Activated T-helper 17 cell treated with anti-CD3 and anti-CD28 coated beads, Interleukin-2, amount 50 U/mL, for 72 hours (primary cell): ENCODE data around the gene ENTPD5. TPM values are rescaled to one million over a fixed set of nuclear protein-coding genes. Genes with fewer than 3 reads are reported as not detected.
A peak's percentile ranks its signal among the peaks of the same experiment; 100 is the strongest.
"Not testable (repeated sequence)": the region's sequence is repeated elsewhere in the genome, so short reads cannot be mapped to it uniquely, and the experiment has no call there.

ENCODE experiments used
- ATAC-seq: fragments of 150-1000 bp; cut with Tn5 transposase; replicated peaks from 2 replicates; pipeline ENCODE4 v1.10.0; 2021; ENCODE audit warnings: mild to moderate bottlenecking, moderate library complexity
- H3K27ac Mint-ChIP-seq: one replicate; pipeline ENCODE4 v1.8.0; 2022; ENCODE audit warnings: mixed read lengths
- H3K27me3 Mint-ChIP-seq: one replicate; pipeline ENCODE4 v1.8.0; 2022; ENCODE audit warnings: mixed read lengths
- H3K36me3 Mint-ChIP-seq: one replicate; pipeline ENCODE4 v1.8.0; 2022; ENCODE audit warnings: low read depth, mild to moderate bottlenecking, mixed read lengths
- H3K4me1 Mint-ChIP-seq: one replicate; pipeline ENCODE4 v1.8.0; 2022; ENCODE audit warnings: mixed read lengths
- H3K4me3 Mint-ChIP-seq: one replicate; pipeline ENCODE4 v1.8.0; 2022; ENCODE audit warnings: mild to moderate bottlenecking, mixed read lengths
- H3K9me3 Mint-ChIP-seq: one replicate; pipeline ENCODE4 v1.8.0; 2022; ENCODE audit warnings: mixed read lengths
- total RNA-seq, 2 donors: library from RNA; stranded (reverse); gene quantifications; one replicate each; pipeline ENCODE4 v1.2.3, GENCODE V29; 2022

ENTPD5 gene
- total RNA-seq, 2 donors from 2014 or later = 5.6 to 10.4 TPM

DNA sequence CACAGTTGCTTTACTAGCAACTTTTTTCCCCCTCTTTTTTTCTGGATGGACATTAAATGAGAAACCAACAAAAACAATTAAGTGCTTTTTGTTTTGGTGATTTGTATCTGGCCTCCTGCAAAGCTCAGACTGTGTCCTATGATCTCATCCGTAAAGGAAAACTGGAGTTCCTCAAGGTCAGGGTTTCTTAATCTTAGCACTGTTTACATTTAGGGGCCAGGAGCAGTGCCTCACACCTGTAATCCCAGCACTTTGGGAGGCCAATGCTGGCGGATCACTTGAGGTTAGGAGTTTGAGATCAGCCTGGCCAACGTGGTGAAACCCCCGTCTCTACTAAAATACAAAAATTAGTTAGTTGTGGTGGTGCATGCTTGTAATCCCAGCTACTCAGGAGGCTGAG lies 28.0 kb downstream of the ENTPD5 start:
- Mint-ChIP-seq H3K27ac (no peak overlapping the region), H3K36me3 (peaks cover 17% of the 10 kb centered on the region), H3K9me3 (no peaks in the 10 kb centered on the region), H3K4me1 (no peaks in the 10 kb centered on the region), H3K27me3 (no peaks in the 10 kb centered on the region), H3K4me3 (no peak overlapping the region)
- no peak for ATAC-seq

DNA sequence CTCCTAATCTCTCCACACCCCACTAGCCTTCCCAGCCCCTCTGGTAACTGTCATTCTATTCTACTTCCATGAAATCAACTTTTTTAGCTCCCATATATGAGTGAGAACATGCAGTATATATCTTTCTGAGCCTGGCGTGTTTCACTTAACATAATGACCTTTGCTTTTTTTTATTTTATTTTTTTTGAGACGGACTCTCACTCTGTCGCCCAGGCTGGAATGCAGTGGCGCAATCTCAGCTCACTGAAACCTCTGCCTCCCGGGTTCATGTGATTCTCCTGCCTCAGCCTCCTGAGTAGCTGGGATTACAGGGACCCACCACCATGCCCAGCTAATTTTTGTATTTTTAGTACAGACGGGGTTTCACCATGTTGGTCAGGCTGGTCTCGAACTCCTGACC lies 30.4 kb downstream of the ENTPD5 start:
- not testable (repeated sequence) for H3K9me3 Mint-ChIP-seq, H3K4me3 Mint-ChIP-seq, ATAC-seq, H3K27me3 Mint-ChIP-seq, H3K27ac Mint-ChIP-seq, H3K4me1 Mint-ChIP-seq
- H3K36me3 Mint-ChIP-seq = peaks cover 28% of the 10 kb centered on the region

DNA sequence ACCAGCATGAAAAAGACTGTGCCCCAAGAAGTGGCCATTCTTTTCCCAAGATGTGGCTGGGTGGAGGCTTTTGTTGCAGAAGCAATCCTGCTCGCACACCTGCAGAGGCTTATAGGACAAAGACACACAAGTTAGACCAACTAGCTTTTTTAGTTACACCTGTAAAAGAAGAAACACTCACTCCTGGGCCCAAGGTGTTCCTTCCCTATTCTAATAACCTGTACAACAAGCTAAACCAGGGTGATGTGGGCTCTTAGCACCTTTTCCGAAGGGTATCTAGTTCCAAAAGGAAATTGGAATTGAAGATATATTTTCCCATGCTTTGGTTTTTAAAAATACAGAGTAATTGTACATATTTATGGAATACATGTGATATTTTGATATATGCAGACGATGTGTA lies 31.0 kb downstream of the ENTPD5 start:
- ATAC-seq = no peak
- Mint-ChIP-seq H3K4me3 (no peak overlapping the region), H3K27ac (no peak overlapping the region), H3K27me3 (no peaks in the 10 kb centered on the region), H3K9me3 (no peaks in the 10 kb centered on the region), H3K36me3 (peaks cover 28% of the 10 kb centered on the region), H3K4me1 (no peaks in the 10 kb centered on the region)

DNA sequence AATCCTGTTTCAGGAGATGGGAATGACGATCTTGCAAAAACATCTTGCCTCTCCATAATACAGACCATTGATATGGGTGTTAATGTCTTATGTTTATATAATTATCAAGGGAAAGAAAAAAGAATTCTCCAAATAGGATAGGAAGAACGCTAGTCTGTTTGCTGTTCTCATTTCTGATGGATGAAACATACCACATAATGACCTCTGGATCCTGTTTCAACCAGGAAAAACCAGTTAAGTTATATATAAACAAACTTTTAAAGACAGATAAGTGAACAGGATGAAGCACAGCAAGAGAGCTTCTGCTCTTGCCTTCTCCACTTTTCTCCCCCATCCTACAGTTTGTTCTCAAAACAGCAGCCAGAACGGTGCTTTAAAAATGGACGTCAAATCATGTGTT lies 41.2 kb downstream of the ENTPD5 start:
- Mint-ChIP-seq H3K27me3 (no peaks in the 10 kb centered on the region), H3K4me3 (no peak overlapping the region), H3K4me1 (no peaks in the 10 kb centered on the region), H3K9me3 (no peaks in the 10 kb centered on the region), H3K27ac (no peak overlapping the region), H3K36me3 (peaks cover 8% of the 10 kb centered on the region)
- no peak for ATAC-seq

GRCh38 chr14:73976125-73976524 lies 43.0 kb downstream of the ENTPD5 start:
- H3K36me3 Mint-ChIP-seq = peaks cover 17% of the 10 kb centered on the region
- ATAC-seq = no peak
- H3K27me3 Mint-ChIP-seq = no peaks in the 10 kb centered on the region
- no peaks in the 10 kb centered on the region for H3K4me1 Mint-ChIP-seq
- no peaks in the 10 kb centered on the region for H3K9me3 Mint-ChIP-seq
- H3K27ac Mint-ChIP-seq = no peak overlapping the region
- no peak overlapping the region for H3K4me3 Mint-ChIP-seq

DNA sequence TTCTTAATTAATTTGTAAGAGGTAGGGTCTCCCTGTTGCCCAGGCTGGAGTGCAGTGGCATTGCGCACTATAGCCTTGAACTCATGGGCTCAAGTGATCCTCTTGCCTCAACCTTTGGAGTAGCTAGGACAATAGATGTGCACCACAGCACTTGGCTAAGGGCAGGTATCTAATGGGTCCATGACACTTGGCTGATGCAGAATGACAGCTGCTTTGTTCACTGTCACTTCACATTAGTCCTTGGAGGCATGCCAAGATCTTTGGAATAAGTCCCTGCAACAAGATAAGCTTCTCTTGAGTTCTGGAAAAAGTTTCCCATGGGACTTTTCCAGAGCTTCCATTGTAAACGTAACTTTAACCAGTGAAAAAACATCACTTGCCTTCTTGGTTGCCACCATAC lies 45.6 kb downstream of the ENTPD5 start:
- ATAC-seq = no peak
- Mint-ChIP-seq H3K4me3 (no peak overlapping the region), H3K36me3 (peaks cover 35% of the 10 kb centered on the region), H3K9me3 (no peaks in the 10 kb centered on the region), H3K27me3 (no peaks in the 10 kb centered on the region), H3K4me1 (no peaks in the 10 kb centered on the region), H3K27ac (no peak overlapping the region)

DNA sequence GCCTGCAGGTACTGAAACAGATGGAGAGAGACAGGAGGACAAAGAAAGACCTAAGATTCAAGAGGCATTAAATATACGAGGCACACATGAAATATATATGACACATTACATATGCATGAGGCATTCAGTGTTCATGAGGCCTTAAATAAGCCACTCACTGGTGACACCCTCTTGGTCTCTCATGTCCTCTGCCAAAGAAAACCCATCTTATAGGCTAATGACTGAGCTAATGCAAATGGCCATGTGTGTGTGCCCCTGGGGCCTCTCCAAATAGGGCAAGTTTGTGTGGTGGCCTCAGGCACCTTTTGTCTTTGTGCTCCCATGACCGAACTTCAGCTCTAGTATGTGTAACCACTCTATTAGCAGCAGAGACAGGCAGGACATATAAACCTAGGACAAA lies 50.2 kb downstream of the ENTPD5 start:
- Mint-ChIP-seq H3K4me3 (no peak overlapping the region), H3K9me3 (no peaks in the 10 kb centered on the region), H3K36me3 (peaks cover 47% of the 10 kb centered on the region), H3K27ac (no peak overlapping the region), H3K27me3 (no peaks in the 10 kb centered on the region), H3K4me1 (no peaks in the 10 kb centered on the region)
- ATAC-seq = no peak

DNA sequence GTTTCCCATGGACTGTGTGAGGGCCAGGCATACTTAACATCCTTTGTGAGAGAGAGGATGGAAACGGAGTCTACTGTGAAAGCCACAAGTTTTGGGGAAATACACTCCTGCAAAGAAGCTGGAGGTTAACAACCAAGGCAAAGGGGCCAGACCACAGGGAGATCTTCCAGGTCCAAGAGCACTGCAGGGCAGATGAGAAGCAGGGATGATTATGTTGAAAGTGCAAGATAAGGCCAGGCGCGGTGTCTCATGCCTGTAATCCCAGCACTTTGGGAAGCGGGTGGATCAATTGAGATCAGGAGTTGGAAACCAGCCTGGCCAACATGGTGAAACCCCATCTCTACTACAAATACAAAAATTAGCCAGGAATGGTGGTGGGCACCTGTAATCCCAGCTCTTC lies 53.9 kb downstream of the ENTPD5 start:
- H3K4me1 Mint-ChIP-seq = no peaks in the 10 kb centered on the region
- H3K27me3 Mint-ChIP-seq = no peaks in the 10 kb centered on the region
- H3K36me3 Mint-ChIP-seq = peaks cover 71% of the 10 kb centered on the region
- ATAC-seq = no peak
- H3K4me3 Mint-ChIP-seq = no peak overlapping the region
- H3K27ac Mint-ChIP-seq = no peak overlapping the region
- no peaks in the 10 kb centered on the region for H3K9me3 Mint-ChIP-seq

DNA sequence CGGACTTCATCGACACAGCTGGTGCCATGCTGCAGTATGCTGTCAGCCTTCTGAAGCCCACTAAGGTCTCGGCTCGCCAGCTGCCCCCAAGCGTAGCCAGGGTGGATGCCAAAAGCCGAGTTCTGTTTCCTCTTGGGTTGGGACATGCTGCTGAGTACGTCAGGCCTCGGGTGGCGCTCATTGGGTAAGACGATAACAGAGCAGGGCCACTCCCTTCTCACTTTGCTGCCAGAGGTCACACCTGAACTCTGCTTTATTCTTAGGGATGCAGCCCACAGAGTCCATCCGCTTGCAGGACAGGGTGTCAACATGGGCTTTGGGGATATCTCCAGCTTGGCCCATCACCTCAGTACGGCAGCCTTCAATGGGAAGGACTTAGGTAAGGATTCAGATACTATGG lies 57.9 kb downstream of the ENTPD5 start:
- no peaks in the 10 kb centered on the region for H3K9me3 Mint-ChIP-seq
- H3K36me3 Mint-ChIP-seq = peaks cover 86% of the 10 kb centered on the region
- ATAC-seq = no peak
- no peaks in the 10 kb centered on the region for H3K27me3 Mint-ChIP-seq
- no peaks in the 10 kb centered on the region for H3K4me1 Mint-ChIP-seq
- H3K4me3 Mint-ChIP-seq = no peak overlapping the region
- peak overlapping the region; percentile 18 for H3K27ac Mint-ChIP-seq

GRCh38 chr14:73958591-73958990 lies 60.5 kb downstream of the ENTPD5 start:
- Mint-ChIP-seq H3K9me3 (no peaks in the 10 kb centered on the region), H3K27me3 (no peaks in the 10 kb centered on the region), H3K4me1 (no peaks in the 10 kb centered on the region), H3K4me3 (no peak overlapping the region), H3K36me3 (peaks cover 97% of the 10 kb centered on the region), H3K27ac (peak overlapping the region; percentile 73)
- ATAC-seq = no peak

GRCh38 chr14:73955674-73956073 lies 63.4 kb downstream of the ENTPD5 start:
- Mint-ChIP-seq H3K36me3 (peaks cover 77% of the 10 kb centered on the region), H3K27ac (no peak overlapping the region), H3K27me3 (no peaks in the 10 kb centered on the region), H3K4me3 (no peak overlapping the region), H3K9me3 (no peaks in the 10 kb centered on the region), H3K4me1 (no peaks in the 10 kb centered on the region)
- no peak for ATAC-seq

- peaks cover 57% of the 10 kb centered on the region for H3K36me3 Mint-ChIP-seq
- ATAC-seq = no peak
- H3K27me3 Mint-ChIP-seq = no peaks in the 10 kb centered on the region
- H3K27ac Mint-ChIP-seq = peak overlapping the region; percentile 73
- H3K4me3 Mint-ChIP-seq = no peak overlapping the region
- H3K4me1 Mint-ChIP-seq = no peaks in the 10 kb centered on the region
- no peaks in the 10 kb centered on the region for H3K9me3 Mint-ChIP-seq
Observed at GRCh38 chr14:73953731-73954130, 65.4 kb downstream of the ENTPD5 start.

GRCh38 chr14:73949752-73950734 lies 69.0 kb downstream of the ENTPD5 start, which contains the start of the genes COQ6 and FAM161B:
TSS of gene COQ6 (plus strand) at chr14:73950302. CDS start at chr14:73950333, 31 bp downstream.
TSS of gene FAM161B (minus strand) at chr14:73950094. CDS start at chr14:73950026, 68 bp downstream.
- Mint-ChIP-seq H3K36me3 (peaks cover 23% of the 10 kb centered on the region), H3K9me3 (no peaks in the 10 kb centered on the region), H3K4me1 (no peaks in the 10 kb centered on the region), H3K27ac (peak within 1 kb of the TSS; percentile 95), H3K27me3 (no peaks in the 10 kb centered on the region), H3K4me3 (peak within 1 kb of the TSS; percentile 98)
- ATAC-seq = peak; percentile 95

DNA sequence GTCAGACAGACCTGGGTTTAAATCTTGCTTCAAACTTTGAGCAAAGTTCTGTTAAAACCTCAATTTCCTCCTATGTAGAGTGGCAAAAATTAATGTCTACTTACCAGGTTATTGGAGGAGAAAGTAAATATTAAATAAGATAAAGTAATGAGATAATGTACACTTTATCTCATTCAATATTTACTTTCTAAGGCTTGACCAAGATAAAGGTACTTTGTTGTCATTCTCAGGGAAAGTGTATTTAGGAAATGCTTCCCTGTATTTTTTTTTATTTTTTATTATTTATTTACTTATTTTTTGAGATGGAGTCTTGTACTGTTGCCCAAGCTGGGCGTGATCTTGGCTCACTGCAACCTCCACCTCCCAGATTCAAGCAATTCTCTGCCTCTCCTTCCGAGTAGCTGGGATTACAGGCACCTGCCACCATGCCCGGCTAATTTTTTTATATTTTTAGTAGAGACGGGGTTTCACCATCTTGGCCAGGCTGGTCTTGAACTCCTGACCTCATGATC lies 73.9 kb downstream of the ENTPD5 start:
- Mint-ChIP-seq H3K27ac (no peak overlapping the region), H3K9me3 (no peaks in the 10 kb centered on the region), H3K4me1 (peaks cover 8% of the 10 kb centered on the region), H3K36me3 (peaks cover 7% of the 10 kb centered on the region), H3K27me3 (no peaks in the 10 kb centered on the region), H3K4me3 (no peak overlapping the region)
- no peak for ATAC-seq
